Lower lobe of right lung (tissue), 2 donors: ENCODE measurements around the gene ZNF681. TPM values are rescaled to one million over a fixed set of nuclear protein-coding genes. Genes with fewer than 3 reads are reported as not detected.
"Not testable (repeated sequence)": the region's sequence is repeated elsewhere in the genome, so short reads cannot be mapped to it uniquely, and the experiment has no call there.

Experiments
- ATAC-seq, 2 donors: fragments of 200-7000 bp; cut with Tn5 transposase; one replicate each; pipeline ENCODE4 v1.9.1; 2020 to 2022; ENCODE audit warnings: mild to moderate bottlenecking in 2 of 2, moderate library complexity in 2 of 2
- DNase-seq: peaks from one replicate; pipeline ENCODE4 v3.0.0-alpha.2; 2020
- H3K27ac ChIP-seq: fragments of 200-600 bp; one replicate; pipeline ENCODE4 v1.8.0; 2022
- H3K27me3 ChIP-seq: fragments of 200-600 bp; one replicate; pipeline ENCODE4 v1.8.0; 2022; ENCODE audit warnings: low read depth
- H3K36me3 ChIP-seq: fragments of 200-600 bp; one replicate; pipeline ENCODE4 v1.8.0; 2022; ENCODE audit warnings: mild to moderate bottlenecking
- H3K4me1 ChIP-seq: fragments of 200-600 bp; one replicate; pipeline ENCODE4 v1.8.0; 2022
- H3K4me3 ChIP-seq: fragments of 200-600 bp; one replicate; pipeline ENCODE4 v1.8.0; 2022; ENCODE audit warnings: mild to moderate bottlenecking
- H3K9me3 ChIP-seq: fragments of 200-600 bp; one replicate; pipeline ENCODE4 v1.8.0; 2022
- intact Hi-C: fragments of 100-400 bp; cut with DNase I; formaldehyde crosslinking; loops from one replicate; pipeline ENCODE4 v1.11.0; 2022
- total RNA-seq: library from RNA; stranded (reverse); fragmentation: NEBNext Ultra II Directional; extraction: Animal tissue kit (Norgen Biotek cat#: 25700); gene quantifications from one replicate; pipeline ENCODE4 v1.2.1, GENCODE V29; 2021
- TF ChIP-seq, protein P1 (sequence below): fragments of 200-600 bp; IDR thresholded peaks from one replicate; pipeline ENCODE4 v1.8.0; 2022; ENCODE audit warnings: antibody characterized with exemption, mild to moderate bottlenecking
- donor health status: DM: no; HTN: yes; CAD: no; lungs with severe emphysema.

The ZNF681 gene
- total RNA-seq, 1 donor from 2014 or later = 1.7 TPM

DNA sequence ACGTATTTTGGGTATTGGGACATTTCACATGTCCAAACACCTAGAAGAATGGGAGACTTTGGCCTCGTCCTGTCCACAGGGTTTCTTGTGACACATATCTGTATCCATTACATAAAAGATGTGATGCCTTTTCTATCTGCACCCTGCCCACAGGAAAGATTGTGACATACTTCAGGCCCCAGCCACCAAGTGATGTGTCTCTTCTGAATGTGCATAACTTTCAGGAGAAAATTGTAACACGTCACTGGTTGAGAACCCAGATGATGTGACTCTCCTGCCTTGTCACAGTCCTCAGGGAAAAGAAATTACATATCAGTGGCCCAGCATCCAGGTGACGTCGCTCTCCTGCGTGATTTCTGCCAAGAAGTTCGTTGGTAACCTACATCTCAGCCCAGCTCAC lies 21.0 kb upstream of the ZNF681 start:
- intact Hi-C loops = no loop called here
- H3K27me3 ChIP-seq = no peaks in the 10 kb centered on the region
- no peak overlapping the region for H3K4me3 ChIP-seq
- no peaks in the 10 kb centered on the region for H3K36me3 ChIP-seq
- TF ChIP-seq, protein P1, sequence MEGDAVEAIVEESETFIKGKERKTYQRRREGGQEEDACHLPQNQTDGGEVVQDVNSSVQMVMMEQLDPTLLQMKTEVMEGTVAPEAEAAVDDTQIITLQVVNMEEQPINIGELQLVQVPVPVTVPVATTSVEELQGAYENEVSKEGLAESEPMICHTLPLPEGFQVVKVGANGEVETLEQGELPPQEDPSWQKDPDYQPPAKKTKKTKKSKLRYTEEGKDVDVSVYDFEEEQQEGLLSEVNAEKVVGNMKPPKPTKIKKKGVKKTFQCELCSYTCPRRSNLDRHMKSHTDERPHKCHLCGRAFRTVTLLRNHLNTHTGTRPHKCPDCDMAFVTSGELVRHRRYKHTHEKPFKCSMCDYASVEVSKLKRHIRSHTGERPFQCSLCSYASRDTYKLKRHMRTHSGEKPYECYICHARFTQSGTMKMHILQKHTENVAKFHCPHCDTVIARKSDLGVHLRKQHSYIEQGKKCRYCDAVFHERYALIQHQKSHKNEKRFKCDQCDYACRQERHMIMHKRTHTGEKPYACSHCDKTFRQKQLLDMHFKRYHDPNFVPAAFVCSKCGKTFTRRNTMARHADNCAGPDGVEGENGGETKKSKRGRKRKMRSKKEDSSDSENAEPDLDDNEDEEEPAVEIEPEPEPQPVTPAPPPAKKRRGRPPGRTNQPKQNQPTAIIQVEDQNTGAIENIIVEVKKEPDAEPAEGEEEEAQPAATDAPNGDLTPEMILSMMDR = no peak
- ATAC-seq (no peak), DNase-seq (no peak)
- H3K4me1 ChIP-seq = no peaks in the 10 kb centered on the region
- H3K9me3 ChIP-seq = no peaks in the 10 kb centered on the region
- no peak overlapping the region for H3K27ac ChIP-seq

DNA sequence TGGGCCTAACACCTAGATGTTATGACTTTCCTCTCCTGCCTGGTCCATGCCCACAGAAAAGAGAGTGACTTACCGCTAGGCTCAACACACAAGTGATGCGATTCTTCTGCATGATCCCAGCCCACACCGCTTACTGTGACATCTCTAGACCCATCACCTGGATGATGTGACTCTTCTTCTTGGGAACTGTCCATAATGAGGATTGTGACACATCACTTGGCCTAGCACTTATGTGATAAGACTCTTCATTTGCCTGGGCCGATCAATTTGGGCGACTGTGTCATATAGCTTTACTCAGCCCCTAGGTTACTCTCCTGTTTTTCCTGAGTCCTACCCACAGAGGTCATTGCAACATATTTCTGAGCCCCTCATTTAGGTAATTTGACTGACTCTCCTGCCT lies 19.9 kb upstream of the ZNF681 start:
- intact Hi-C loops = no loop called here
- TF ChIP-seq, protein P1 = no peak
- Histone ChIP-seq H3K4me3 (no peak overlapping the region), H3K36me3 (no peaks in the 10 kb centered on the region), H3K9me3 (no peaks in the 10 kb centered on the region), H3K27me3 (no peaks in the 10 kb centered on the region), H3K4me1 (no peaks in the 10 kb centered on the region), H3K27ac (no peak overlapping the region)
- DNase-seq (no peak), ATAC-seq (no peak)

DNA sequence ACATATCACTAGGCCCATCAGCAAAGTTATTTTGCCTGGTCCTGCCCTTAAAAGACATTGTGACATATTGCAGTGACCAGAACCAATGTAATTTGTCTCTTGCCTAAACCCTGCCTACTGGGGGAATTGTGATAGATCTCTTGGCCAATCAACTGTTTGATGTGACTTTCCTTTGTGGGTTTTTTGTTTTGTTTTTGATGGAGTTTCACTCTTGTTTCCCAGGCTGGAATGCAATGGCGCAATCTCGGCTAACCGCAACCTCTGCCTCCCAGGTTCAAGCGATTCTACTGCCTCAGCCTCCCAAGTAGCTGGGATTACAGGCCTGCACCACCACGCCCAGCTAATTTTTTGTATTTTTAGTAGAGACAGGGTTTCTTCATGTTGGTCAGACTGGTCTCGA lies 19.3 kb upstream of the ZNF681 start:
- DNase-seq, H3K4me1 ChIP-seq, H3K4me3 ChIP-seq, H3K27me3 ChIP-seq, H3K36me3 ChIP-seq, H3K9me3 ChIP-seq, intact Hi-C loops, ATAC-seq, H3K27ac ChIP-seq: not testable (repeated sequence)

DNA sequence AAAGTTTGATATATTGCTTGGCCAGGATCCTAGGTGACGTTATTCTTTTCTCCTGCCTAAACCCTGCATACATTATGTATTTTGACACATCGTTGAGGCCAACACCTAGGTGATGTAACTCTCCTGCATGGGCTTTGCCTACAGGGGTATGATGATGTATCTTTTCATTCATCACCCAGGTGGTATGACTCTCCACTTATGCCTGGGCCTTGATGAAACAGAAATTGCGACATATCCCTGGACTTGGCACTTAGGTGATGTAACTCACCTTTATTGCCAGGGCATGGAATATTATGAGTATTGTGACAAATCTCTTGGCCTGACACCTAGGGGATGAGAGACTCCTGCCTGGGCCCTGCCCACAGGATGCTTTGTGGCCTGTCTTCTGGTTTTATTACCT lies 18.5 kb upstream of the ZNF681 start:
- Histone ChIP-seq H3K4me1 (no peaks in the 10 kb centered on the region), H3K4me3 (no peak overlapping the region), H3K9me3 (no peaks in the 10 kb centered on the region), H3K27me3 (no peaks in the 10 kb centered on the region), H3K27ac (no peak overlapping the region), H3K36me3 (no peaks in the 10 kb centered on the region)
- intact Hi-C loops = no loop called here
- DNase-seq (no peak), ATAC-seq (no peak)
- TF ChIP-seq, protein P1 = no peak

DNA sequence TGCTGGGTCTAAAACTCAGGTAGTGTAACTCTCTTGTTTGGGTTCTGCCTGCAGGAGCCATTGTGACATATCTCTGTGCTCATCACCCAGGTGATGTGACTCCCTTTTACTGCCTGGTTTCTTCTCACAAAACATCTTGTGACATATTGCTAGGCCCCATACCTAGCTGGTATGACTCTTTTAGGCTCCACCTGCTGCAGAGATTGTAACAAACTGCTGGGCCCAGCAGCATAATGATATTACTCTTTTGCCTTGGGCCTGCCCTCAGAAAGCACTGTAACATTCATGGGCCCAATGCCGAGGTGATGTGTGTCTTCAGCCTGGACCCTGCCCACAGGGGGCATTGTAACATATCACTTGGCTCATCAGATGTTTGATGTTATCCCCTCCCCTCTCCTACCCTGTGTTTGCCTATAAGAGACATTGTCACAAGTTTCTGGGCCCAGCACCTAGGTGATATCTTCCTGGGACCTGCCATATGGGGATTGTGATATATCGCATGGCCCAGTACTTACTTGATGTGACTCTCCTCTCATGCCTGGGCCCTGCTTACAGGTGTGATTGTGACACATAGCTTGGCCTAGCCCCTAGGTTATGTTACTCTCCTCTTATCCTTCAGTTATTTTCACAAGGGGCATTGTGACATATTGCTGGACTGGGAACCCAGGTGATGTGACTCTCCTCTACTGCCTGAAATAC lies 18.0 kb upstream of the ZNF681 start:
- Histone ChIP-seq H3K9me3 (no peaks in the 10 kb centered on the region), H3K4me1 (no peaks in the 10 kb centered on the region), H3K36me3 (no peaks in the 10 kb centered on the region), H3K27ac (no peak overlapping the region), H3K27me3 (no peaks in the 10 kb centered on the region), H3K4me3 (no peak overlapping the region)
- intact Hi-C loops = no loop called here
- TF ChIP-seq, protein P1 = no peak
- ATAC-seq = no peak
- DNase-seq = no peak

DNA sequence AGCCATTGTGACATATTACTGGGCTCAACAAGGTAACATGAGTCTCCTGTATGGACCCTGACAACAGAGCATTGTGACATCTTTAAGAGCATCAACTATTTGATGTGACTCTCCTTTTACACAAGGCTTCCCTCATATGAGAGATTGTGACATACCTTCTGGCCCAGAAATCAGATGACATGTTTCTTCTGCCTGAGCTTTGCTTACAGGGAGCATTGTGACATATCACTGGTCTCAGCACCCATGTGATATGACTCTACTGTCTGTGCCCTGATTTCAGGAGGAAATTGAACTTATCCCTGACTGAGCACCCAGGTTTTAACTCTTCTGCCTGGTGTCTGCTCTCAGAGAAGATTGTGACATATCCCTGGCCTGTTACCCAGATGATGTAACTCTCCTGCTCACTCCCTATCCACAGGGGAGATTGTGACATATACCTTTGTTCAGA lies 15.9 kb upstream of the ZNF681 start:
- Histone ChIP-seq H3K4me3 (no peak overlapping the region), H3K4me1 (no peaks in the 10 kb centered on the region), H3K9me3 (no peaks in the 10 kb centered on the region), H3K36me3 (no peaks in the 10 kb centered on the region), H3K27me3 (no peaks in the 10 kb centered on the region), H3K27ac (no peak overlapping the region)
- ATAC-seq = peak in 1 of 2 donors; percentile 20
- intact Hi-C loops = no loop called here
- TF ChIP-seq, protein P1 = no peak
- DNase-seq = no peak
